COLO829 (cell line): ENCODE data around the gene NRAP.

Experiments
- DNase-seq: peaks from one replicate; pipeline ENCODE4 v3.0.0; 2012; ENCODE audit warnings: low spot score

NRAP gene

DNA sequence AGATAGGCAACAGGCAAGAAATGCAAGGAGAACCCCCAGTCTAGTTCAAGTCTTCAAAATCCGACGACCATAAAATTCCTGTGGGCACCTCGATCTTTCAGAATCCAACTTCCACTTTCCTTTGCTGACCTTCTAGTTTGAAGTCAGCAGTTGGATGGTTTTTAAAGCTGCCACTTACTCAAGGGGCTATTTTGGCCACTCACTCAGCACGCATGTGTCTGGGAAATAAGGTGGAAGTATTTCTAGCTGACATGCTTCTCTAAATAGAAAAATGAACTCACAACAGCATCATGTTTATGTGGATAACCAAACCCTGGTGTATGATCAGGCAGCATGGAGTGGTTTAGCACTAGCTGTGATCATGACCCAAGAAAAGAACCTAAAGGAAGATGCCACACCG lies at the start of gene NRAP:
Gene NRAP, minus strand, starts transcription at position 134 of the 400 bp plus-strand sequence. CDS start 159 bp downstream, outside the sequence.
- DNase-seq = no peak

GRCh38 chr10:113713640-113713982 lies 49.8 kb upstream of the NRAP start:
- no peak for DNase-seq

DNA sequence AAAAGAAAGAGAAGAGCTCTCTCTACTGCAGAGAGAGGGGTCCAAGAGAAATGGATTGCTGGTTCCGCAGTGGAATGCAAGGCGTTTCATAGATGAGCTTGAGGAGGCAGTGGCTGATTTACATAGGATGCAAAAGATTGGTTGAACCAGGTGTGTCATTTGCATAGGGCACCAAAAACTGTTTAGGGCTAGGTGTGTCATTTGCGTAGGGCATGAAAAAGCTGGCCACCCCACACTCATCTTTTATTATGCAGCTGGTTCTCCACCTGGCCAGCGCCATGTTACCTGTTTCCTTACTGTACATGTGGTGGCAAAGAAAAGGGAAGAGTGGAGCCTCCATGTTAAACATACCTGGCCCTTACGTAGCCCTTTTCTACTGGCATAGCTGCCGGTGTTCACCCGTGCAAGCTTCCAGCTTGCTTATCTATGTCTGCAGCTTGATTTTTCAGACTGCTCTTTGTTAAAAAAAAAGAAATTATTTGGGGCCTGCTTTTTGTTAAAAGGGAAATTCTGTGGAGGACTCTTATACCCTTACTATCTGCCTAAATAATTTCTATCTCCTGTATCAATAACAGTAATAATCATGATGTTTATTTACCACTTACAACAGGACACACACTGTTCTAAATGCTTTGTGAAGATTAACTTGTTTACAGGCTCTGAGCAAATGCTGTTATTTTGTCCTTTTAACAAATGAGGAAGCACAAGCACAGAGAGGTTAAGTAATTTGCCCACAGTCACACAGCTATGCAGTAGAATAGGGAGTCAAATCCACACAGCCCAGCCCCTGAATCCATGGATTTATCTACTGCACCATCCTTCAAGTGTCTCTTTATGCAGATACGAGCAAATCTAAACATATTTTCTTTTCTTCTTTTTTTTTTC lies 49.2 kb upstream of the NRAP start:
- DNase-seq = no peak

- no peak for DNase-seq
Observed at GRCh38 chr10:113712024-113712423, 48.2 kb upstream of the NRAP start.

DNA sequence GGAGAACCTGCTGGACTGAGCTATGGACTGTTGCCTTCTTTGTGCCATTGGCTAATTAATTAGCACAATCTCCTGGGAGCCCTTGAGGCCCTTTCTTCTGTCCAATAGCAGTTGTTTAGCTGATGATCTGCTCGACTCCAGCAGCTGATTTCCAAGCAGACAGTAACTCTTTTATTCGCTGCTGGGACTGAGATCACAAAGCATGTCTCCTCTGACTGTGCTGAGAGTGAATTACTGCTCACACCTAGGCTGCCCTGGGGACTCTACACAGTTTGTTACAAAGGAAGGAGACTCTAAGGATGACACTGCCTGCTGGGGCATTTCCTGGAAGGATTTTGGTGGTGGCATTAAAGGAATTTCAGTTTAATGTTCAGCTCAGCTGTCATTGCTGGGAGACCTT lies 47.3 kb upstream of the NRAP start:
- peak; percentile 58 for DNase-seq

- DNase-seq = no peak
Observed at GRCh38 chr10:113709221-113709838, 45.5 kb upstream of the NRAP start.

DNA sequence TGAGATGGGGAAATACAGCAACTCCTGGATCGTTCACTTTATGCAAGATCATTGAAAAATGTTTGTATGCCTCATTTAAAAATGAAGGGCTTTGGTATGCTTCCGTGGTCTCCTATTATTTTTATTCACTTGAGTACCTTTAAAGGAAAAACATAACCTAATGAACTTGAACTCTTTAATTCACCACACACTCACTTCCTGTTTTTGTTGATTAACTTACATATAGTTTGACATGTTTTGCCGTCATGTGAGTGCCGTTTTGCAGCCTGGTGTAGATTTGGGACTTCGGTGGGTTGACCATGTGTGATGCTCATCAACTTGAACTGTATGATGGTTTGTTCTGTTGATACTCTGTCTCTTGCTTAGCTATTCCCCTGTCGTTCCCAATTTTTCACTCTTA lies 44.8 kb upstream of the NRAP start:
- DNase-seq = no peak

DNA sequence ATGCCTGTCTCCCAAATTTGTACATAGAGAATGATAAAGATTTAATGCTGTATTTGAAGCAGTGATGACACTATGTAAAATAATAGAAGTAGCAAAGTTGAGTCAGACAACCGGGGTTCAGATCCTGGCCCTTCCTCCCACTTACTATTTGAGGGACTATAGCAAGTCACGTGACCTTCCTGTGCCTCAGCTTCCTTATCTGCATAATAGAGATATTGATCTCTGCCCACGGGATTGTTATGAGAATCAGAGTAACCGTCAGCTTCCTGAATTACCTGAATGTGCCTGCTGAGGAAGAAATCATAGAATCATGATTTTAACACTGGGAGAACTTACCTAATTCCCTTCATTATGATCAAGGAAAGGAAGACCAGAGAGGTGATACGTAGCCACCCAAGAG lies 42.8 kb upstream of the NRAP start:
- no peak for DNase-seq

DNA sequence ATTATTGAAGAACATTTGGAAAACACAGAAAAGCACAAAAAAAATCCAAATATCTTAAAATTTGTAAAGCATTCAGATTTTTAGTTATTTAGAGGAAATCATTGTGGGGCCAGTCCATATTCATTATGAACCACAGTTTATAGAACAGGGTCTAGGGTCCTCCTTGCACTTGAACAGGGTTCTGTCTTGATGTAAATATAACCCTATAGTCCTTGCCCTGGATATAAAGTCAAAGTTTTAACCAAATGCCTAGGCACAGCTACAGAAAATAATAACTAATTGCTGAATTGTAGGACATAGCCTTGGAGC lies 41.5 kb upstream of the NRAP start:
- DNase-seq = no peak

DNA sequence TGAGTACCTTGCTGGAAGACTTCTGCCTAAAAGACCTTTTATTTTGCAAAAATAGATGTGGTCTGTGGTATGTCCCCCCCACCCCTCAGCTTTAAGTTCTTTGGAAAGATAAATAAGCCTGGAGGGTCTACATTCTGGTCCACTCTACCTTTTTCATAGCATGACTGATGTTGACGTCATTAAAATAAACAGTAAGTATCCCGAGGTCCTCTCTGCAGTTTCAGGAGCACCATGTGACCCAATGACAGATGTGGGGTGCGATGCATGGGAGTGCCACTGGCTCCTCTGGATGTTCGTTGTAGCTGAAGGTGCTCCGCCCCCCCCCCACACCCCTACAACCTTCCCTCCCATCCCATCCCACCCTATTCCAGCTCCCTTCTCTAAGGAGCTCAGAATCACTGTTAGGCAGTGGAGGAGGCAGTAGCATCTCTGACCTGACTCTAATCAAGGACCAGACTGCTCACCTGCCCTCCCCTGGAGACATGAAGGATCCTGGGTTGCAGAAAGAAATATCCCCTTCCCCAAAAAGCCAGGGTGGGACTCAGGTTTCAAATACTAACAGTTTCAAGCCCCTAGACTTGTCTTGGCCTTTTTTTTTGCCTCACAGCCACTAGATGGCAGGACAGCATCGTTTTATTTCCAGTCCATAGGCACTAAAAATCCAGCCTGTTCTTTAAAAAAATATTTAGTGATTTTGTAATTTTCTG lies 40.9 kb upstream of the NRAP start:
- DNase-seq = peak; percentile 4

- DNase-seq = no peak
Observed at GRCh38 chr10:113697595-113697994, 33.8 kb upstream of the NRAP start.

DNA sequence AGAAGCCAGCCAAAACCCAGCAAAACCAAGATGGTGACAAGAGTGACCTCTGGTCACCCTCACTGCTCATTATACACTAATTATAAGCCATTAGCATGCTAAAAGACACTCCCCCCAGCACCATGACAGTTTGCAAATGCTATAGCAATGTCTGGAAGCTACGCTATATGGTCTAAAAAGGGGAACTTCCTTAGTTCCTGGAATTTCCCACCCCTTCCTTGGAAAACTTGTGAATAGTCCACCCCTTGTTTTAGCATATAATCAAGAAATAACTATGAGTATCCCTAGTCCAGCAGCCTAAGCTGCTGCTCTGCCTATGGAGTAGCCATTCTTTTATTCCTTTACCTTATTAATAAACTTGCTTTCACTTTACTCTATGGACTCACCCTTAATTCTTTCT lies 31.9 kb upstream of the NRAP start:
- no peak for DNase-seq

DNA sequence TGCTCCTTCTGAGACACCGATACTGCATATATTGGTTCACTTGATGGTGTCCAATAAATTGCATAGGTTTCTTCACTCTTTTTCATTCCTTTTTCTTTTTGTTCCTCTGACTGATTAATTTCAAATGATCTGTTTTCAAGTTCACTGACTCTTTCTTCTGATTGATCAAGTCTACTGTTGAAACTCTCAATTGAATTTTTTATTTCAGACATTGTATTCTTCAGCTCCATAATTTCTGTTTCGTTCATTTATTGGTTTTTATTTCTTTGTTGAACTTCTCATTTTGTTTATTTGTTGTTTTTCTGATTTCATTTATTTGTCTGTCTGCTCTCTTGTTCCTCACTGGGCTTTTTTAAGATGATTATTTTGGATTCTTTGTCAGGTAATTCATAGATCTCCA lies 29.5 kb upstream of the NRAP start:
- no peak for DNase-seq

DNA sequence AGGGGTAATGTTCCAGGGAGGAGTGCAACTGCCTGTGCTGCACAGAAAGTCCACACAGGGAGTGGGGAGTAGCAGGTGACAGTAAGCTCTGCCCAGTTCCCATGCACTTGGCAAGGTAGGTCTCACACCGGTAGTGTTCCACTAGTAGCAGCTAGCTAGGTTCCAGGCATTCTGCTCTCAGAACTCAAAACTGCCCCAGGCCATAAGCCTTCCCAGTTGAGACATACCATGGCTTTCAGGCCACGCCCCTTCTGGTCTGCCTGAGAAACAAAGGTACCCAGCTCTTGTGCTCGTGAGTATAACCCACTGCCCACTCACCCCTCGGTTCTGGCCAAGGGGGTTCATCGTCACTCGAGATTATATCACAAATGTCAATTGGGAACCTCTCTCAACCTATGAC lies 28.4 kb upstream of the NRAP start:
- no peak for DNase-seq

DNA sequence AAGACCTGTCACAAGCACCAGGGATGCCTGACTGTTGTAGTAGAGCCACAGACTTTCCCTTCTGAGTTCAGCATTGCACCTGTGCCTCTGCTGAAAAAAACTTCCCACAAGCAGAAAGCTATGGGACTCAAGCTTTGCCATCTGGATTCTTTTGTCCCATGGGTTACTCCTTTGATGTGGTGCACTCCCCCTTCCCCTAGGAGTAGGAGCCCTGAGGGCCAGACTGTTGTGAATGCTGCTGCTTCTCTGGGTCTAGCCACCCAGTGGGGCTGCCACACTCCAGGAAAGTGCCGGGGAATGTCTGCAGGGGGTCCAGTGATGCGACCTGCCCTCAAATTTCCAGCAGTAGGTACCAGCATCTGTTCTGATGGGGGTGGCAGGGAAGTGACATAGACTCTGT lies 27.5 kb upstream of the NRAP start:
- no peak for DNase-seq

GRCh38 chr10:113690749-113691148 lies 26.9 kb upstream of the NRAP start:
- DNase-seq = no peak

DNA sequence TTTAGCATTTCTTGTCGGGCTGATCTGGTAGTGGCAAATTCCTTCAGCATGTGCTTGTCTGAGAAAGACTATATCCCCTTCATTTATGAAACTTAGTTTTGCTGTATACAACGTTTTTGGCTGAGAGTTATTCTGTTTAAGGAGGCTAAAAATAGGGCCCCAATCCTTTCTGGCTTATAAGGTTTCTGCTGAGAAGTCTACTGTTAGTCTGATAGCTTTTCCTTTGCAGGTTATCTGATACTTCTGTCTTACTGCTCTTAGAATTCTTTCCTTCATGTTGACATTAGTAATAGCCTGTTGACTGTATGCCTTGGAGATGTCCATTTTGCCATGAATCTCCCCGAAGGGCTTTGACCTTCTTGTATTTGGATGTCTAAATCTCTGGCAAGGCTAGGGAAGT lies 25.7 kb upstream of the NRAP start:
- no peak for DNase-seq

DNA sequence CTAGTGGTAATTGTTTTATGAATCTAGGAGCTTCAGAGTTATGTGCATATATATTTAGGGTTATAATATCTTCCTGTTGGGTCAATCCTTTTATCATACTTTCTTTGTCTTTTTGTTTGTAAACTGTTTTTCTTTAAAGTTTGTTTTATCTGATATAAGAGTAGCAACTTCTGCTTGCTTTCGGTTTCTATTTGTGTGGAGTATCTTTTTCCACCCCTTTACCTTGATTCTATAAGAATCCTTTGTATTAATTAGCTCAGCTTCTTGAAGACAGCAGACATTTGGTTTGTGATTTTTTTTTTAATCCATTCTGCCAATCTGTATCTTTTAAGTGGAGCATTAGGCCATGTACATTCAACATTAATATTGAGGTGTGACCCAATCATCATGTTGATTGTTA lies 25.2 kb upstream of the NRAP start:
- DNase-seq = no peak

DNA sequence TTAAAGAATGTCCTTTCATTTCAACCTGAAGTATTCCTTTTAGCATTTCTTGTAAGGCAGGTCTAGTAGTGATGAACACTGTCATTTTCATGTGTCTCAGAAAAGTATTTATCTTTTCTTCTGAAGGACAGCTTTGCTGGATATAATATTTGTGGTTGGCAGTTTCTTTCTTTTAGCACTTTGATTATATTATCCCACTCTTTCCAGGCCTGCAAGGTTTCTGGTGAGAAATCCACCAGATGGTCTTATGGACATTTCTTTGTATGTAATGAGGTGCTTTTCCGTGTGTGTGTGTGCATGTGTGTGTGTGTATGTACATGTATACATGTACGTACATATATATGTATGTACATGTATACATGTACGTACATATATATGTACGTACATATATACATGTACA lies 23.2 kb upstream of the NRAP start:
- no peak for DNase-seq

DNA sequence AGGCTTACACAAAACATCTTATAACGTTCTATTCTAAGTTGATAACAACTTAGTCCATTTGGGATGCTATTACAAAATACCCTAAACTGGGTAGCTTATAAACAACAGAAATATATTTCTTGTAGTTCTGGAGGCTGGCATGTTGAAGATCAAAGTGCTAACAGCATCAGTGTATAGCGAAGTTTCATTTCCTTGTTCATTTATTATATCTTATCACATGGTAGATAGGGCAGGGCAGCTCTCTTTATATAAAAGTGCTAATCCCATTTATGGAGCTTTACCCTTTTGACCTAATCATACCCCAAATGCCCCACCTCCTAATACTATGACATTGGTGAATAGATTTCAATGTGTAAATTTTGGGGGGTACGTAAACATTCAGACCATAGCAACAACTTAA lies 22.2 kb upstream of the NRAP start:
- DNase-seq = no peak

DNA sequence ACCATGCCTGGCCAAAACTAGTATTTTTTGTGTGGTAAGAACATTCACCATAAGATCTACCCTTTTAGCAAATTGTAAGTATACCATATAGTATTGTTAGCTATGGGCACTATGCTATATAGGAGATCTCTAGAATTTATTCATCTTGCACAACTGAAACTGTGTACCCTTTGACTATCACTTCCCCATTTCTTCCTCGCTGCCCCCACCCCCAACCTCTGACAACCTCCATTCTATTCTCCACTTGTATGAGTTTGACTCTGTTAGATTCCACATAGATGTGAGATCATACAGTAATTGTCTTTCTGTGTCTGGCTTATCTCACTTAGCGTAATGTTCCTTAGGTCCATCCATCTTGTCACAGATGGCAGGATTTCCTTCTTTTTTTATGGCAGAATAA lies 19.5 kb upstream of the NRAP start:
- DNase-seq = no peak

DNA sequence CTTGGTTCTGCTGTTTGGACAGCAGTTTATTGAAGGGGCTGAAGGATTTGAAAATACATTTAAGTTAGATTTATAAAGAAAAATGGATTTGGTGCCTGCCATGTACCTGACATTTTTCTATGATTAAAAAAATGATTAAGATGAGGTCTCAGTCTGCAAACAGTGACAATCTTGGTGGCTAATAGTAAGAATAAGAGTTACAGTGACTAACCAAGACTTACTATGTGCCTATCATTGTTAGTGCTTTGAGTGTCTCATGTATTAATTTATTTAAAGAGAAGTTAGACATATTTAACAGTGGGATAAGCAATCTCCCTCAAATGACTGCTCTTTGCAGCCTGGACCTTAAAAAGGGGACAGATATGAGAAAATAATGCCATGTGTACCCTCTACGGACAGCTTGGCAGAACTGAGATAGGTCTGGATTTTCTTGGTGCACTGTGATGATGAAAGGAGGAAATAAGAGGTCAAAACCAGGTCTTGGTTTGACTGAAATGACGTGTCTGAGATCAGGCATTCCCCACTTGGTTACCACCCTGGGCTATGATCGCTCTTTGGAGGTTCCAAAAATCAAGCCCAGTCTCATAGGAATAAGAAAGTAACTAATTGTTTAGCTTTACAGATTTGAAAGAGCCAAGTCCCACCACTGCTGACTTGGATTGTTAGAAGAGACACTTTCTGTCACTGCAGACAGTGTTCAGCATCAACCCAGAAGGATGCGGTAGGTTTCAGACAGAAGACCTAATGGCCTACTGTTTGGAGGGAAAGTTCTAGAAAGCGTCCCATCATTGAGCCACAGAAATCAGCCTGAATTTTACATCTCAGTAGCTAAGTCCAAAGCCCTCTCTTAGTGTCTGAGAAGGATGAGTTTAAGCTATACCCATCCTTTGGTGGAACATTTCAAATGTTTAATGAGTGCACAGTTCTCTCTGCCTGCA lies 18.0 kb upstream of the NRAP start:
- no peak for DNase-seq
